HT-29 (cell line): ENCODE results near the gene P2RX4. TPM values are rescaled to one million over a fixed set of nuclear protein-coding genes. Genes with fewer than 3 reads are reported as not detected.
"Not testable (repeated sequence)": the region's sequence is repeated elsewhere in the genome, so short reads cannot be mapped to it uniquely, and the experiment has no call there.

Experiments
- DNase-seq: peaks from one replicate; pipeline ENCODE4 v3.0.0-alpha.2; 2015; ENCODE audit warnings: low spot score
- total RNA-seq: library from RNA; depleted of rRNA; stranded (reverse); fragments of >200 nt; shearing (Covaris generic); gene quantifications from 2 replicates; pipeline ENCODE4 v1.2.3, GENCODE V29; 2014; rRNA removed

Gene P2RX4, protein sequence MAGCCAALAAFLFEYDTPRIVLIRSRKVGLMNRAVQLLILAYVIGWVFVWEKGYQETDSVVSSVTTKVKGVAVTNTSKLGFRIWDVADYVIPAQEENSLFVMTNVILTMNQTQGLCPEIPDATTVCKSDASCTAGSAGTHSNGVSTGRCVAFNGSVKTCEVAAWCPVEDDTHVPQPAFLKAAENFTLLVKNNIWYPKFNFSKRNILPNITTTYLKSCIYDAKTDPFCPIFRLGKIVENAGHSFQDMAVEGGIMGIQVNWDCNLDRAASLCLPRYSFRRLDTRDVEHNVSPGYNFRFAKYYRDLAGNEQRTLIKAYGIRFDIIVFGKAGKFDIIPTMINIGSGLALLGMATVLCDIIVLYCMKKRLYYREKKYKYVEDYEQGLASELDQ
- total RNA-seq: 11.2 and 15.5 TPM in 2 replicates

DNA sequence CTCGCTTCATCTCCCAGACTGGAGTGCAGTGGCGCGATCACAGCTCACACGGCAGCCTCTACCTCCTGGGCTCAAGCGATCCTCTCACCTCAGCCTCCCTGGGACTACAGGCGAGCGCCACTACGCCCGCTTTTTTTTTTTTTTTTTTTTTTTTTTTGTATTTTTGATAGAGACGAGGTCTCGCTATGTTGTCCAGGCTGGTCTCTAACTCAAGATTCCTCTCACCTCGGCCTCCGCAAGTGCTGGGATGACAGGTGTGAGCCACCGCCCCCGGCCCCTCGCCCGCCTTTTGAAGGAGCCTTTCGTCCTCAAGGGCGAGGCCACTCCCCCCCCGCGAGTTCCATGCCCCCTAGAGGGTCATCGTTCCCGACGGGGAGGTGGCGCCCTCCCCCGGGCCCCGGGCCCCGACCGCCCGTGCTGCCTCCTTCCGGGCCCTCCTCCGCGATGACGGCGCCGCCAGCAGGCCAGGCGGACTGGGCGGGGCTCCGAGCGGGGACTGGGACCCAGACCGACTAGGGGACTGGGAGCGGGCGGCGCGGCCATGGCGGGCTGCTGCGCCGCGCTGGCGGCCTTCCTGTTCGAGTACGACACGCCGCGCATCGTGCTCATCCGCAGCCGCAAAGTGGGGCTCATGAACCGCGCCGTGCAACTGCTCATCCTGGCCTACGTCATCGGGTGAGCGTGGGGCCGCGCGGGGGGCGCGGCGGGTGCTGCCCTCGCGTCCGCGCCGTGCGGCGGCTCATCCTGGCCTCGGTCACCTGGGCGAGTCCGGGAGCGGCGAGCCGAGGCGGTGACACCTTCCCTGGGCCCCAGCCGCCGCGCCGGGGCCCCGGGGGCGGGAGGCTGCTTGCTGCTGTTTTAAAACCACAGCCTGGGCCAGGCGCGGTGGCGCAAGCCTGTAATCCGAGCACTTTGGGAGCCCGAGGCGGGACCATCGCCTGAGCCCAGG, at the start of gene P2RX4:
Gene P2RX4 (plus strand): TSS at position 506 of the 949 bp plus-strand sequence. CDS start 36 bp downstream, at position 542.
- DNase-seq: peak; percentile 72

DNA sequence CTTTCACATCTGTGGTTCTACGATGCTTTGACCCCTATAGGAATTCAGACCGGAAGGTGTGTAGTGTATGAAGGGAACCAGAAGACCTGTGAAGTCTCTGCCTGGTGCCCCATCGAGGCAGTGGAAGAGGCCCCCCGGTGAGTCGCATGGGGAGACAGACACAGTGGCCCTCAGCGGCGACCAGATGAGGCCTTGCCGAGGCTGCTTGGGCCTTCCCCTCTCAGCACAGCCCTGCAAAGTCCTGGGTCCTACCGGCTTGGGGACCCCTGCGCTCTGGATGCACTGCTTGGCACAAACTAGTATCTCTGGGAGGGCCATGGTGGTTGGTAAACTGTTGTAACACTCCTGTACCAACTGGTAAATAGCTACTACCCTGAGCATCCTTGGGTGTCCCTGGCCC, 47.5 kb upstream of the P2RX4 start:
- no peak for DNase-seq

DNA sequence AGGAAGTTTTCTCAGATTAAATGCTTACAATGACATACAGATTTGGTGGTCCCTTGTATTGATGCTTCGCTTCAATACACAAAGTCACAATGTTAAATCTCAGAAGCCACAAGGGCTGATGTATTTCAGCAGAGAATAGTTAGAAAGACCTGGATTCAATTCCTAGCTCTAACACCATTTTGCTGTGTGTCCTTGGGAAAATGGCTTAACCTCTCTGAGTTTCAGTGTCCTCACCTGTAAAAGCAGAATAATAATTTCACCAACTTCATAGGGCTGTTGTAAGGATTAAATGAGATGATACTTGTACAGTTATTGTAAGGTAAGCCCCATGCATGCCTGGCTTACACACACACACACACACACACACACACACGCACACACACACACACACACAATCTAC, 46.9 kb upstream of the P2RX4 start:
- no peak for DNase-seq

DNA sequence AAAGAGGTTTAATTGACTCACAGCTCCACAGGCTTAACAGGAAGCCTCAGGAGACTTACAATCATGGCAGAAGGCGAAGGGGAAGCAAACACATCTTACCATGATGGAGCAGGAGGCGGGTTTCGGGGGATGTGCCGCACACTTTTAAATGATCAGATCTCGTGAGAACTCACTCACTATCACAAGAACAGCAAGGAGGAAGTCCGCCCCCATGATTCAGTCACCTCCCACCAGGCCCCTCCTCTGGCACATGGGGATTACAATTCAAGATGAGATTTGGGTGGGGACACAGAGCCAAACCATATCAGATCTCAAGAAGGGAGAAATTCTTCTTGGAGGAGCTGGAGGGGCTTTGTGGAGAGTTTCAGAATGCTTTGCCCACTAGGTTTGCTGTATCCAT, 45.1 kb upstream of the P2RX4 start:
- DNase-seq: not testable (repeated sequence)

DNA sequence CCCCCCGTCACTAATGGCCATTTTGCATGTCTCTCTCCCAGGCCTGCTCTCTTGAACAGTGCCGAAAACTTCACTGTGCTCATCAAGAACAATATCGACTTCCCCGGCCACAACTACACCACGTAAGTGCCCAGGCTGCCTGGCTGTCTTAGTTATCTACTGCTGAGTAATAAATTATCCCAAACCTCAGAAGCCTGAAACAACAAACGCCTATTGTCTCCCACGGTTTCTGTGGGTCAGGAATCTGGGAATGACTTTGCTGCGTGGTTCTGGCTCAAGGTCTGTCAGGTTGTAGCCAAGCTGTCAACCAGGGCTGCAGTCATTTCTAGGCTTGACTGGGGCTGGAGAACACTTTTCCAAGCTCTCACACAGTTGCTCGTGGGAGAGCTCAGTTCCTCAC, 44.6 kb upstream of the P2RX4 start:
- no peak for DNase-seq

DNA sequence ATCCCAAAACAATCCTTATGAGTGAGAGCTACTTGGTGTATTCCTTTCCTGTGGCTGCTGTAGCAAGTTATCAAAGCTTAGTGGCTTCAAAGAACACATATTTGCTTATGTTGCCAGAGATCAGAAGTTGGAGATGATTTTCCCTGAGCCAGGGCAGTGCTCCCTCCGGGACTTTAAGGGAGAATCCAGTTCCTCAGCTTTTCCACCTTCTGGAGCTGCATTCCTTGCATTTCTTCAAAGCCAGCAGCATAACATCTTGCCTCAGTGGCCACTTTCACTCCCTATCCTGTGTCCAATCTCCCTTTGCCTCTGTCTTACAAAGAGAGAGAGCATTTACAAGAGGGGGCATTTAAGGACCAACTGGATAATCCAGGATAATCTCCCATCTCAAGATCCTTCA, 43.6 kb upstream of the P2RX4 start:
- DNase-seq: no peak

DNA sequence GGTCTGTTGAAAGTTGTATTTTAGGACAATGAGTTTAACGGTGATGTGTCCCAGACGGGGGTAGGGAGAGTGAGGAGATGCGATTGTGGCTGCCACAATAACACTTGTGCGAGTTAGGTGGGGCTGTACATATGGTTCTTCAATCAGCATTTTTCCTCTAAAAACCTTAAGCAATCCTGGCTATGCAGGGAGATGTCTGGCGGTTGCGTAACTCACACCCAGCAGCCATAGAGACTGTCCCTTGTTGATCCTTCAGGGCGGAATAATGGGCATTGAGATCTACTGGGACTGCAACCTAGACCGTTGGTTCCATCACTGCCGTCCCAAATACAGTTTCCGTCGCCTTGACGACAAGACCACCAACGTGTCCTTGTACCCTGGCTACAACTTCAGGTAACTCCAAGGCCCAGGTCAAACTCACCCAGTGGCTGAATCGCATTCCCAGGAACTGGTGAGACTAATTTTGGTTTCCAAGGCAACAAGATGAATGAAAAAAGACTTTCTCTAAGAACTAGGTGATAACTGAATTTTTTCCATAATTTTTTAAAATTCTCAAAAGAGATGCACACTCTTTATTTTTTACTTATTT, 42.6 kb upstream of the P2RX4 start:
- DNase-seq: no peak

DNA sequence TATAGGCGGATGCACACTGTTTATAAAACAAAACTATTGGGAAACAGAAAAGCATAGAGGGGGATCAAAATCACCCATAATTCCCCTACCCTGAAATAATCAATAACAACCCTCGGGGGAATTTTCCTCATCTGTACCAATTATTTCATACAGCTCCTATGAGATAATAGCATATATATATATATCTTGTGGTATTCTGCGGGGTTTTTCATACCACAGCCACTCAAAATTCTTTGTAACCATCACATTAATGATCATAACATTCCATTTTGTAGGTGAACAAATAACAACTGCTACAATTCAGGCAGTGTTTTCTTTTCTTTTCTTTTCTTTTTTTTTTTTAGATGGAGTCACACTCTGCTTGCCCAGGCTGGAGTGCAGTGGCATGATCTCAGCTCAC, 42.0 kb upstream of the P2RX4 start:
- no peak for DNase-seq

DNA sequence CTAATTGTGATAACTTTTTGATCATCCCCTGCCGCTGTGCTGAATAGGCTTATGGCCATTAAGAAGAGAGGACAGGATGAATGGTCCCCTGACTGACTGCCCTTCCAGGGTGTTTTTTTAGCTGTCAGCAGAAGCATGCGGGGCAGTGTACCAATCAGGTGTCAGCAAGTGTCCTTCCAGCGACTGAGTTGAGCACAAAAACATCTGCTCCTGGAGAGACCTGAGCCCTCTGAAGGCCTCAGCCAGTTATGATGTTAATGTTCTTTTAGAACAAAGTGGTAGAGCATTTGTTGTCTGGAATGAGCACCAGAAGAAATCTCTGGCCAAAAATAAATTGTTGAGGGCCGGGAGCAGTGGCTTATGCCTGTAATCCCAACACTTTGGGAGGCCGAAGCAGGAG, 39.8 kb upstream of the P2RX4 start:
- no peak for DNase-seq

DNA sequence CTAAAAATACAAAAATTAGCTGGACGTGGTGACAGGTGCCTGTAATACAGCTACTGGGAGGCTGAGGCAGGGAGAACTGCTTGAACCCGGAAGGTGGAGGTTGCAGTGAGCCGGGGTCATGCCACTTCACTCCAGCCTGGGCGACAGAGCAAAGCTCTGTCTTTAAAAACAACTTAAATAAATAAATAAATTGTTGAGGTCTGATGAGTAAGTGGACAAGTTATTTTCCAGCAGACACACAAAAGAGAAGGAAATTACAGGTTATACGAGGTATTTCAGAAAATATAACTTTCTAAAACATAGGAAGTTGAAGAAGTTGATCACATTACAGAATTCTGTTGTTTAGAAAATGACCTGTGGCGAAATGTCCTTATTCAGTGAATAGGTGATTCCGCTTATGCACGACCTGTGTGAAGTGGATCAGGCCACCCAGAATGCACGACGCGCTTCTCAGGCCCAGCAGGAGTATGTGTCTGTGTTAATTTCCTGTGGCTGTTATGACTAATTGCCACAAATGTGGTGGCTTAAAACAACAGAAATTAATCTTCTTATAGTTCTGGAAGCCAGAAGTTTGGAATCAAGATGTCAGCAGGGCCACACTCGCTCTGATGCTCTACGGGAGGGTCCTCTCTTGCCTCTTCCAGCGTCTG, 39.2 kb upstream of the P2RX4 start:
- DNase-seq: no peak

DNA sequence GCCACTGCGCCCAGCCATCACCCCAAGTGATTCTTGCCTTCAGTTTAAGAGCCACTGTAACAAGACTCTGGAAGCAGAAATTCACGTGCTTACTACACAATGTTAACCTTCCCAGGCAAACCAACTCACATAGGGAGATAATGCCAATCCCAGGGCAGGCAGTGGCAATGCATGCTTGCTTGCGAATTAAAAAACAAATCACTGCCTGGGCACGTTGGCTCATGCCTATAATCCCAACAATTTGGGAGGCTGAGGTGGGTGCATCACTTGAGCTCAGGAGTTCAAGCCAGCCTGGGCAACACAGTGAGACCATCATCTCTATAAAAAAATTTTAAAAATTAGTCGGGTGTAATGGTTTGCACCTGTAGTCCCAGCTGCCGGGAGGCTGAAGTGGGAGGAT, 37.8 kb upstream of the P2RX4 start:
- no peak for DNase-seq

DNA sequence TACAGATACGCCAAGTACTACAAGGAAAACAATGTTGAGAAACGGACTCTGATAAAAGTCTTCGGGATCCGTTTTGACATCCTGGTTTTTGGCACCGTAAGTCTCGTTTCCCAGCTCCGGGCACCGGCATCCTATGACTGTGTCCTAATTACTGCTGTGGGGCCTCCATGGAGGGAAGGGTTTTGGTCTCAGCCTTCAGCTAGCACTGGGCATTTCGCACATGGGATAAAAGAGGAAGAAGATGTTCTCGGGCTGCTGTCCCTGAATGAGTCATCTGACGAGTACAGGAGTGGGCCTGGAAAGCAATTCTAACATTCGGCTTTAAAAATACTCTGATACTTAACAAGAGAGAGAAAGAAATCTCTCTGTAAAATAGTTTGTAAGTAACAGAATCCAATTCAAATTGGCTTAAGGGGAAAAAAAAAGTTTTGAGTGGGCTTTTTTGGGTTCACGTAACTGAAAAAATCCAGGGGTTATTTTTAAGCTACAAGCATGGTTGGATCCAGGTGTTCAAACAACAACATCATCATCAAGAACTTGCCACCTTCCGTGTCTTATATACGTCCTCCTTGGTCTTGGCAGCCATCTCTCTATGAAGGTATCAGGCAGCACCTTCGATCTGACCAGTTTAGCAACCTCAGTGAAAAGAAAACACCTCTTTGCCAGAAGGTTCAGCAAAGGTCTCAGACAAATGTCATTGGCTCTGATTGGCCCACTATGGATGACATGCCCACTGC, 34.4 kb upstream of the P2RX4 start:
- no peak for DNase-seq

DNA sequence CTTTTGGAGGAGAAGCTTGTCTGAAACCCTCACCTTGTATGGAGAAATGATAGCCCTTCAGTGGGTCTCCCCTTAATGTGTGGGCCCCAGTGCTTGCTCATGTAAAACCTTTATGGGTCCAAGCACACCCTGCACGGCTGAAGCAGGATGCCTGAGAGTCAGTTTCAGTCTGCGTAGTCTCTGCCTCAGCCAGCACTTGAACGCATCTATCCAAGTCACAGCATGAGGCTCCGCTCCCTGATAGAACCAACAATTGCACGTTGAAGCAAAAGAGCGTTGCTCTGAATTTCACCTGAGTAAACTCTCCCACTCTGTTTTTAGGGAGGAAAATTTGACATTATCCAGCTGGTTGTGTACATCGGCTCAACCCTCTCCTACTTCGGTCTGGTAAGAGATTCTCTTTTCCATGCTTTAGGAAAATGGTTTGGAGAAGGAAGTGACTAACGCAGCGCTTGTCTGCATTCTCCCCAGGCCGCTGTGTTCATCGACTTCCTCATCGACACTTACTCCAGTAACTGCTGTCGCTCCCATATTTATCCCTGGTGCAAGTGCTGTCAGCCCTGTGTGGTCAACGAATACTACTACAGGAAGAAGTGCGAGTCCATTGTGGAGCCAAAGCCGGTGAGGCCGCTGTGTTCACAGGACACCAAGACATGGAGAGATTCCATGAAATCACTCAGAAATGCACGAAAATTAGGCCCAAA, 33.0 kb upstream of the P2RX4 start:
- DNase-seq: no peak

DNA sequence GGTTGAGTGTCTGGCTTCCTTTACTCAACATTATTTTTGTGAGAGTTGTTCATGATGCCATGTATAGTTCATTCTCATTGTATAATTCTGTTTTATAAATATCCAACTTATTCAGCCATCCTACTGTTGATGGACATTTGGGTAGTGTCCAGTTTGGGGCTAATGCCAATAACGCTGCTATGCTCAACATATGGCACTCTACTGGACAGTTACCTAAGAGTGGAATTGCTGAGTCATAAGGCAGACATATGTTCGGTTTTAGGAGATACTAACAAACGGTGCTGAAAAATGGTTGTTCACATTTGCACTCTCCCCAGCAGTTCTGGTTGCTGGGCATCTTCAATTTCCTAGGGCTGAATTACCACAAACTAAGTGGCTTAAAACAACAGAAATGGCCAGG, 28.7 kb upstream of the P2RX4 start:
- DNase-seq: no peak

DNA sequence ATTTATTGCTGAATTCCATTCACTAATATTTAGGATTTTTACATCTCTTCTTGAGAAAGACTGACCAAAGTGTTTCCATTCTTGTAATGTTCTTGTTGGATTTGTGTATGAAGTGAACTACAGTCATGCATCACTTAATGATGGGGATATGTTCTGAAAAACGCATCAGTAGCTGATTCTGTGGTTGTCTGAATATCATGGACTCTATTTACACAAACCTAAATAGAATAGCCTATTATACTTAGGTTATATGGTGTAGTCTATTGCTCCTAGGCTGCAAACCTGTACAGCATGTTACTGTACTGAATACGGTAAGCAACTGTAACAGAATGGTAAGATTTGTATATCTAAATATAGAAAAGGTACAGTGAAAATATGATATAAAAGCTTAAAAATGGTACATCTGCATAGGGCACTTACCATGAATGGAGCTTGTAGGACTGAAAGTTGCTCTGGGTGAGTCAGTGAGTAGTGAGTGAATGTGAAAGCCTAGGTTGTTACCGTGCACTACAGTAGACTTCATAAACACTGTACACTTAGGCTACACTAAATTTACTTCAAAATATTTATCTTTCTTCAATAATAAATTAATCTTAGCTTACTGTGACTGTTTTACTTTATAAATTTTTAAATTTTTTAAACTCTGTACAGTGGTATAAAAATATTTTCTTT, 27.6 kb upstream of the P2RX4 start:
- no peak for DNase-seq

DNA sequence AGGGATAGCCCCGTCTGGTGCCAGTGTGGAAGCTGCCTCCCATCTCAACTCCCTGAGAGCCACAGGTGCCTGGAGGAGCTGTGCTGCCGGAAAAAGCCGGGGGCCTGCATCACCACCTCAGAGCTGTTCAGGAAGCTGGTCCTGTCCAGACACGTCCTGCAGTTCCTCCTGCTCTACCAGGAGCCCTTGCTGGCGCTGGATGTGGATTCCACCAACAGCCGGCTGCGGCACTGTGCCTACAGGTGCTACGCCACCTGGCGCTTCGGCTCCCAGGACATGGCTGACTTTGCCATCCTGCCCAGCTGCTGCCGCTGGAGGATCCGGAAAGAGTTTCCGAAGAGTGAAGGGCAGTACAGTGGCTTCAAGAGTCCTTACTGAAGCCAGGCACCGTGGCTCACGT, 25.5 kb upstream of the P2RX4 start:
- no peak for DNase-seq

DNA sequence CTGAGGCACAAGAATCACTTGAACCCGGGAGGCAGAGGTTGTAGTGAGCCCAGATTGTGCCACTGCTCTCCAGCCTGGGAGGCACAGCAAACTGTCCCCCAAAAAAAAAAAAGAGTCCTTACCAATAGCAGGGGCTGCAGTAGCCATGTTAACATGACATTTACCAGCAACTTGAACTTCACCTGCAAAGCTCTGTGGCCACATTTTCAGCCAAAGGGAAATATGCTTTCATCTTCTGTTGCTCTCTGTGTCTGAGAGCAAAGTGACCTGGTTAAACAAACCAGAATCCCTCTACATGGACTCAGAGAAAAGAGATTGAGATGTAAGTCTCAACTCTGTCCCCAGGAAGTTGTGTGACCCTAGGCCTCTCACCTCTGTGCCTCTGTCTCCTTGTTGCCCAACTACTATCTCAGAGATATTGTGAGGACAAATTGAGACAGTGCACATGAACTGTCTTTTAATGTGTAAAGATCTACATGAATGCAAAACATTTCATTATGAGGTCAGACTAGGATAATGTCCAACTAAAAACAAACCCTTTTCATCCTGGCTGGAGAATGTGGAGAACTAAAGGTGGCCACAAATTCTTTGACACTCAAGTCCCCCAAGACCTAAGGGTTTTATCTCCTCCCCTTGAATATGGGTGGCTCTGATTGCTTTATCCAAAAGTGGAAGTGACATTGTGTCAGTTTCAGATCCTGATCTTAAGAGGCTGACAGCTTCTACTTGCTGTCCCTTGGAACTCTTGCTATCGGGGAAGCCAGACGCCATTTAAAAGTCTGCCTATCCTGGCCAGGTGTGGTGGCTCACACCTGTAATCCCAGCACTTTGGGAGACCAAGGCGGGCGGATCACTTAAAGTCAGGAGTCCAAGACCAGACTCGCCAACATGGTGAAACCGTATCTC, 24.7 kb upstream of the P2RX4 start:
- no peak for DNase-seq

DNA sequence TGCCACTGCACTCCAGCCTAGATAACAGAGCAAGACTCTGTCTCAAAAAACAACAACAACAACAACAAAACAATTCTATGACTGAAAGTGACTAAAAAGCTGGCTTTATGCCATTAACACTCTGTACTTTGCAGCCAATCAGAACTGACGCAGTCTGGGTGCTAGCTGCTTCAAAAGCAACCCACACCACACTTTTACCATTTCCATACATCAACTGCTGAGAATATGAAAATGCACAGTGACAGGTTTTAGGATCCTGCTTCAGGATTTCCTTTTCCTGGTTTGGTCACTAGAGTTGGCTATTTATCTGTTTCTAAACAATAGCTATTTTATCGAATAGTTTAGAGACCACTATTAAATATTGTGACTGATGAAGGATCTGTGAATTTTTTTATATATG, 23.1 kb upstream of the P2RX4 start:
- no peak for DNase-seq

DNA sequence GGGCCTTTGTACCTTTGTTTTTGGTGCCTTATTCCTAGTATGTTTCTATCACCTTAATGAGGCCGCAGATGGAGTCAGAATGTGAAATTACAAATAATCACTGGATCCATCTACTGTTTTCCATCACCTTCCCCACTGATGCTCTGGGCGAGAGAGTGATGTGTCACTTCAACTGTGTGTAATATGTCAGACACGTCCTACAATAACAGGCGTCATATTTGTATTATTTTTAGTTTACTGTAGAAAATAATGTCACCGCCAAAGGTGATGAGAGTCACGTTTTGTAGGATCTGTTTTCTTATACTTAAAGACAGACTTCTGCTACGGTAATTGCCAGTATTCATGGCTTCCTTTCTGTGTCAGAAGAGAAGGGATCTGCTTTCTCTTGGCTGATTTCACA, 22.4 kb upstream of the P2RX4 start:
- no peak for DNase-seq
